GM12878 (cell line): ENCODE results near the gene ZNF513. TPM values are rescaled to one million over a fixed set of nuclear protein-coding genes. Genes with fewer than 3 reads are reported as not detected.

ENCODE experiments used
- ATAC-seq: fragments of 200-7000 bp; cut with Tn5 transposase; 3 replicates; pipeline ENCODE4 v1.9.1; 2020; ENCODE audit warnings: mild to moderate bottlenecking, moderate library complexity
- BruUV-seq: library from RNA; stranded (reverse); fragments of 400-500 nt; replicated peaks from 2 replicates; lab custom pipeline; 2021; lab: Mats Ljungman, UMichigan
- CTCF ChIA-PET: fragments of 300-600 bp; sonication (Branson Sonifier 250); formaldehyde crosslinking; extraction: SDS; loops from one replicate; lab custom pipeline; 2021; ENCODE audit warnings: inconsistent platforms; lab: Yijun Ruan, JAX
- POLR2A ChIA-PET: fragments of 350-600 bp; formaldehyde crosslinking; extraction: SDS; loops from one replicate; lab custom pipeline; 2021; ENCODE audit warnings: inconsistent platforms; lab: Charles Lee
- RAD21 ChIA-PET: fragments of 300-600 bp; sonication (Branson Sonifier 250); formaldehyde crosslinking; loops from one replicate; lab custom pipeline; 2023; ENCODE audit warnings: antibody characterized with exemption; ENCODE audit not compliant: unreplicated experiment; lab: Charles Lee
- SMC1A ChIA-PET: fragments of 300-600 bp; sonication (Branson Sonifier 250); formaldehyde crosslinking; loops from one replicate; lab custom pipeline; 2023; ENCODE audit not compliant: unreplicated experiment, uncharacterized antibody; lab: Charles Lee
- DNase-seq: peaks from one replicate; pipeline ENCODE4 v3.0.0-alpha.2; 2011; ENCODE audit warnings: low read depth, low spot score
- FAIRE-seq: peaks from 3 replicates; lab custom pipeline; 2011; peaks lifted over from hg19 to GRCh38; lab: Jason Lieb, UNC
- H2AFZ ChIP-seq: 2 replicates; pipeline ENCODE4 v1.6.0; 2011; ENCODE audit warnings: low read depth, low read length, control low read depth; ENCODE audit not compliant: control insufficient read depth
- H3K27ac ChIP-seq: 2 replicates; pipeline ENCODE4 v1.5.1; 2011; ENCODE audit warnings: control low read depth; ENCODE audit not compliant: control insufficient read depth, insufficient read depth
- H3K27me3 ChIP-seq, 2 experiments: replicated peaks in 1 of 2; 2 replicates each; pipeline versions ENCODE4 v1.6.0 to v1.6.1; 2011; ENCODE audit warnings: low read length in 1 of 2; ENCODE audit not compliant: control insufficient read depth in 2 of 2, insufficient read depth in 2 of 2
- H3K36me3 ChIP-seq, 2 experiments: 2 replicates each; pipeline ENCODE4 v1.5.1; 2011; ENCODE audit warnings: low read length in 1 of 2; ENCODE audit not compliant: control insufficient read depth in 2 of 2, insufficient read depth in 2 of 2
- H3K4me1 ChIP-seq: 2 replicates; pipeline ENCODE4 v1.6.1; 2011; ENCODE audit warnings: mild to moderate bottlenecking, low read length, moderate library complexity, mixed read lengths; ENCODE audit not compliant: control insufficient read depth, insufficient read depth
- H3K4me2 ChIP-seq: 2 replicates; pipeline ENCODE4 v1.6.0; 2011; ENCODE audit warnings: control low read depth; ENCODE audit not compliant: control insufficient read depth, insufficient read depth
- H3K4me3 ChIP-seq: fragments of 200-600 bp; sonication (generic); 2 replicates; pipeline ENCODE4 v1.5.1; 2016
- H3K79me2 ChIP-seq: 2 replicates; pipeline ENCODE4 v1.6.0; 2011; ENCODE audit warnings: low read length; ENCODE audit not compliant: control insufficient read depth, insufficient read depth
- H3K9ac ChIP-seq: 2 replicates; pipeline ENCODE4 v1.8.0; 2011; ENCODE audit warnings: low read length, control low read depth, mixed read lengths; ENCODE audit not compliant: control insufficient read depth, insufficient read depth
- H3K9me3 ChIP-seq: replicated peaks from 3 replicates; pipeline ENCODE4 v1.5.1; 2011; ENCODE audit warnings: mild to moderate bottlenecking, low read length; ENCODE audit not compliant: control insufficient read depth, insufficient read depth
- H4K20me1 ChIP-seq: 2 replicates; pipeline ENCODE4 v1.6.0; 2011; ENCODE audit not compliant: control insufficient read depth, insufficient read depth
- CHD1 ChIP-seq: IDR thresholded peaks from 2 replicates; pipeline ENCODE4 v1.6.1; 2012; ENCODE audit warnings: low read depth, low read length, improper control_type of control experiment
- DPF2 ChIP-seq: fragments of 450-650 bp; IDR thresholded peaks from 2 replicates; pipeline ENCODE4 v1.6.1; 2017; ENCODE audit warnings: mild to moderate bottlenecking
- EGR1 ChIP-seq, 2 experiments: IDR thresholded peaks; 1 replicate in 1 of 2; 2 replicates in 1 of 2; pipeline ENCODE4 v1.6.1; 2011 to 2012; ENCODE audit warnings: low read depth in 2 of 2, low read length in 2 of 2, borderline replicate concordance in 1 of 2, mild to moderate bottlenecking in 1 of 2, moderate library complexity in 1 of 2
- MEF2B ChIP-seq: fragments of 450-650 bp; IDR thresholded peaks from 2 replicates; pipeline ENCODE4 v1.6.1; 2018; ENCODE audit warnings: mild to moderate bottlenecking, moderate library complexity; ENCODE audit not compliant: partially characterized antibody, poor library complexity, severe bottlenecking
- MTA2 ChIP-seq: fragments of 450-650 bp; IDR thresholded peaks from 2 replicates; pipeline ENCODE4 v1.6.1; 2016; ENCODE audit warnings: low read depth, mild to moderate bottlenecking, moderate library complexity
- MTA3 ChIP-seq: IDR thresholded peaks from 2 replicates; pipeline ENCODE4 v1.6.1; 2012; ENCODE audit warnings: low read length, inconsistent platforms, borderline replicate concordance
- MXI1 ChIP-seq: fragments of 150-350 bp; IDR thresholded peaks from 2 replicates; pipeline ENCODE4 v1.6.1; 2011; ENCODE audit warnings: low read depth, mild to moderate bottlenecking, inconsistent platforms, low read length, improper control_type of control experiment
- NR2C2 ChIP-seq: IDR thresholded peaks from 2 replicates; pipeline ENCODE4 v1.6.1; 2011; ENCODE audit warnings: borderline replicate concordance, low read depth; ENCODE audit not compliant: control insufficient read depth, insufficient read length
- NR2F1 ChIP-seq: fragments of 450-650 bp; conservative IDR thresholded peaks from 2 replicates; pipeline ENCODE4 v1.6.1; 2017; ENCODE audit warnings: mild to moderate bottlenecking
- TARDBP ChIP-seq: IDR thresholded peaks from 2 replicates; pipeline ENCODE4 v1.6.1; 2016; ENCODE audit warnings: borderline replicate concordance
- WGBS: methylation state at CpG from one replicate; pipeline ENCODE4 v1.1.6; 2016; ENCODE audit warnings: low lambda C conversion rate; ENCODE audit not compliant: insufficient replicate concordance, insufficient coverage; ENCODE audit errors: missing lambda C conversion rate; 5-methylcytosine and 5-hydroxymethylcytosine counted together
- in situ Hi-C: fragments of 300-500 bp; cut with MboI; formaldehyde crosslinking; loops from 9 replicates; pipeline ENCODE4 v1.14.3; 2018; ENCODE audit warnings: mixed read lengths
- intact Hi-C: fragments of 100-400 bp; cut with micrococcal nuclease; formaldehyde crosslinking; loops from one replicate; pipeline ENCODE4 v1.14.2; 2022; ENCODE audit not compliant: unreplicated experiment
- polyA plus RNA-seq, 11 experiments: library from polyadenylated mRNA; depleted of rRNA in 4 of 11; unstranded in 6 of 11; stranded (reverse) in 5 of 11; fragments of >200 nt; fragmentation: Nextera tagmentation in 4 of 11; fragmentation: Illumina TruSeq in 1 of 11; extraction: Ambion mirVana in 4 of 11; extraction: Trizol in 1 of 11; gene quantifications; 1 replicate in 1 of 11; 2 replicates in 10 of 11; pipeline versions ENCODE4 v1.2.1 to v1.2.3, GENCODE V29; 2011 to 2016; ENCODE audit warnings: inconsistent platforms in 2 of 11, missing spikeins in 2 of 11, low read depth in 1 of 11
- total RNA-seq, 4 experiments: library from RNA; depleted of rRNA in 3 of 4; stranded (reverse); fragments of >200 nt in 3 of 4; fragmentation: Illumina TruSeq in 1 of 4; extraction: Trizol in 1 of 4; gene quantifications; 2 replicates each; pipeline versions ENCODE4 v1.2.1 to v1.2.3, GENCODE V29; 2013 to 2021
- TF ChIP-seq, protein P1 (sequence below): IDR thresholded peaks from 2 replicates; pipeline ENCODE4 v1.6.1; 2011; ENCODE audit warnings: borderline replicate concordance, low read depth, mild to moderate bottlenecking, moderate library complexity, low read length; ENCODE audit not compliant: insufficient read depth, poor library complexity, severe bottlenecking
- TF ChIP-seq, protein P2 (sequence below): fragments of 450-650 bp; IDR thresholded peaks from 2 replicates; pipeline ENCODE4 v1.6.1; 2017; ENCODE audit warnings: mild to moderate bottlenecking, moderate library complexity

The ZNF513 gene
- total and polyA plus RNA-seq, 10 of the 15 experiments (the other 5 are each of a cell fraction or from before 2014, with no cell fraction given): 0.06 to 16.4 (median 5.6) TPM

DNA sequence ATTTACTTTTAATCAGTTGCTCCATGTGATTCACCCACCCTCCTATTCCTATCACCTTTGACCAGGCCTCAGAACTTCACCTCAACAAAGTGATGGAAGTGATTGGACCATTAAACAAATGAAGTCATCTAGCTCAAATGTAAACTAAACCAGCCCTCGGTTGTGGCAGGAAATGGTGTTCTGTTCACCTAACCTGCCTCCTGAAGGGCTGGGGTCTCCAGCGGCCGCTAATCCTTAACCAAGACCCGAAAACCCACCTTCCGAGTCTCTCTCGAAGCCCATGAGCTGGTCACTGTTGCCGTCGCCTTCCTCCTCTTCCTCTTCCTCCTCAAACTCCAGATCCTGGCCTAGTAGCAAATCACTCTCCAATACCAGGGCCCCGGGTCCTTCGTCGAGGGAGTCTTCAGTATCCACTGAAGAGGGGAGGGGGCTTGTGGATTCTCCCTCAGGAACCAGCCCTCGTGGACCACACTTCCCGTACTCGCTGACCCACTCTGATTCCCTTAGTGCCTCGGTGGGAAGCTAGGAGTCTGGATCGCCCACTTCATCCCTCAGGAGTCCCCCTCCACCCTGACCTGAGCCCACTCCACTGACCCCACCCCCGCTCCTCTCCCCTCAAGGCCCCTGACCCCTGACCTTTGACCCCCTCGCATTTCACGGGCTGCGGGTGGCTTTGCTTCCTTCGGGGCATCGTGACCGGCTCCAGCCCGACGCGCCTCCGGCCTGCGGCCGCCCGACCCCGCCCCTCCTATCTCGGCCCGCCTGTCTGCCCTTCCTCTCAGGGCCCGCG lies 503 bp downstream of the ZNF513 start:
- intact Hi-C loops (loop anchor here (1.0 kb wide), 1 partner anchor 10 kb away; the partner anchor contains the start of genes EIF2B4 and SNX17), in situ Hi-C loops (no loop called here)
- TSS peak; percentile 37 for BruUV-seq
- ATAC-seq (peak; percentile 10), DNase-seq (no peak), FAIRE-seq (peak; percentile 56)
- H3K4me3 ChIP-seq: peak overlapping the region; percentile 69
- no peaks in the 10 kb centered on the region for H3K9me3 ChIP-seq
- peak; percentile 78 for TF ChIP-seq NR2C2
- TF ChIP-seq NR2F1: peak; percentile 96
- peak; percentile 57; the same call in 1 of the 2 replicates for TF ChIP-seq MTA2
- TF ChIP-seq EGR1 (IDR thresholded peaks at IDR 0.05; ENCODE audit: borderline replicate concordance in 1 of 2, low read depth in 2 of 2, low read length in 2 of 2): 0 out of 3 replicates have a peak, but pooled peaks of 1 of the 2 experiments have one; percentile 11
- TF ChIP-seq TARDBP: peak; percentile 25; the same call in 1 of the 2 replicates
- TF ChIP-seq, protein P1, sequence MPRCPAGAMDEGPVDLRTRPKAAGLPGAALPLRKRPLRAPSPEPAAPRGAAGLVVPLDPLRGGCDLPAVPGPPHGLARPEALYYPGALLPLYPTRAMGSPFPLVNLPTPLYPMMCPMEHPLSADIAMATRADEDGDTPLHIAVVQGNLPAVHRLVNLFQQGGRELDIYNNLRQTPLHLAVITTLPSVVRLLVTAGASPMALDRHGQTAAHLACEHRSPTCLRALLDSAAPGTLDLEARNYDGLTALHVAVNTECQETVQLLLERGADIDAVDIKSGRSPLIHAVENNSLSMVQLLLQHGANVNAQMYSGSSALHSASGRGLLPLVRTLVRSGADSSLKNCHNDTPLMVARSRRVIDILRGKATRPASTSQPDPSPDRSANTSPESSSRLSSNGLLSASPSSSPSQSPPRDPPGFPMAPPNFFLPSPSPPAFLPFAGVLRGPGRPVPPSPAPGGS: peak; percentile 7
- peak; percentile 48; the same call in 1 of the 2 replicates for TF ChIP-seq MXI1
- TF ChIP-seq DPF2: no peak
- TF ChIP-seq, protein P2, sequence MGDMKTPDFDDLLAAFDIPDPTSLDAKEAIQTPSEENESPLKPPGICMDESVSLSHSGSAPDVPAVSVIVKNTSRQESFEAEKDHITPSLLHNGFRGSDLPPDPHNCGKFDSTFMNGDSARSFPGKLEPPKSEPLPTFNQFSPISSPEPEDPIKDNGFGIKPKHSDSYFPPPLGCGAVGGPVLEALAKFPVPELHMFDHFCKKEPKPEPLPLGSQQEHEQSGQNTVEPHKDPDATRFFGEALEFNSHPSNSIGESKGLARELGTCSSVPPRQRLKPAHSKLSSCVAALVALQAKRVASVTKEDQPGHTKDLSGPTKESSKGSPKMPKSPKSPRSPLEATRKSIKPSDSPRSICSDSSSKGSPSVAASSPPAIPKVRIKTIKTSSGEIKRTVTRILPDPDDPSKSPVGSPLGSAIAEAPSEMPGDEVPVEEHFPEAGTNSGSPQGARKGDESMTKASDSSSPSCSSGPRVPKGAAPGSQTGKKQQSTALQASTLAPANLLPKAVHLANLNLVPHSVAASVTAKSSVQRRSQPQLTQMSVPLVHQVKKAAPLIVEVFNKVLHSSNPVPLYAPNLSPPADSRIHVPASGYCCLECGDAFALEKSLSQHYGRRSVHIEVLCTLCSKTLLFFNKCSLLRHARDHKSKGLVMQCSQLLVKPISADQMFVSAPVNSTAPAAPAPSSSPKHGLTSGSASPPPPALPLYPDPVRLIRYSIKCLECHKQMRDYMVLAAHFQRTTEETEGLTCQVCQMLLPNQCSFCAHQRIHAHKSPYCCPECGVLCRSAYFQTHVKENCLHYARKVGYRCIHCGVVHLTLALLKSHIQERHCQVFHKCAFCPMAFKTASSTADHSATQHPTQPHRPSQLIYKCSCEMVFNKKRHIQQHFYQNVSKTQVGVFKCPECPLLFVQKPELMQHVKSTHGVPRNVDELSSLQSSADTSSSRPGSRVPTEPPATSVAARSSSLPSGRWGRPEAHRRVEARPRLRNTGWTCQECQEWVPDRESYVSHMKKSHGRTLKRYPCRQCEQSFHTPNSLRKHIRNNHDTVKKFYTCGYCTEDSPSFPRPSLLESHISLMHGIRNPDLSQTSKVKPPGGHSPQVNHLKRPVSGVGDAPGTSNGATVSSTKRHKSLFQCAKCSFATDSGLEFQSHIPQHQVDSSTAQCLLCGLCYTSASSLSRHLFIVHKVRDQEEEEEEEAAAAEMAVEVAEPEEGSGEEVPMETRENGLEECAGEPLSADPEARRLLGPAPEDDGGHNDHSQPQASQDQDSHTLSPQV: no peak
- no peak for TF ChIP-seq CHD1
- TF ChIP-seq MTA3: peak; percentile 88; the same call in 1 of the 2 replicates
- peak; percentile 5 for TF ChIP-seq MEF2B
- peak overlapping the region; percentile 96 for H3K9ac ChIP-seq
- SMC1A ChIA-PET: interaction anchor here (1.0 to 3.1 kb wide), 7 partner anchors 8 to 329 kb away, joined by 3 to 9 read pairs (median 3); partner anchors contain the start of genes AGBL5, EIF2B4 and MPV17
- H3K27me3 ChIP-seq: no peaks in the 10 kb centered on the region
- H3K36me3 ChIP-seq: peaks cover 38 to 53% of the 10 kb centered on the region in 2 experiments
- WGBS: 2% methylated on average over 26 of the region's 35 CpGs
- no peaks in the 10 kb centered on the region; the same call in 1 of the 2 replicates for H4K20me1 ChIP-seq
- RAD21 ChIA-PET: interaction anchor here (0.5 to 1.4 kb wide), 7 partner anchors 8 to 996 kb away, joined by 3 to 5 read pairs (median 4); partner anchors contain the start of genes NRBP1 and SNX17
- H3K4me1 ChIP-seq: peaks cover 9% of the 10 kb centered on the region; the same call in 1 of the 2 replicates
- CTCF ChIA-PET: interaction anchor here (0.6 to 2.8 kb wide), 9 partner anchors 9 to 303 kb away, joined by 3 to 14 read pairs (median 4); partner anchors contain the start of gene NRBP1
- peaks cover 15% of the 10 kb centered on the region for H3K79me2 ChIP-seq
- peak overlapping the region; percentile 67 for H2AFZ ChIP-seq
- peak overlapping the region; percentile 97 for H3K4me2 ChIP-seq
- POLR2A ChIA-PET: interaction anchor here (0.6 to 2.8 kb wide), 10 partner anchors 8 to 1134 kb away, joined by 3 to 23 read pairs (median 6); partner anchors contain the start of genes EIF2B4, GTF3C2, NRBP1 and PPM1G
- H3K27ac ChIP-seq: peak overlapping the region; percentile 96
